Stimulated activated CD8-positive, alpha-beta memory T cell treated with anti-CD3 and anti-CD28 coated beads, Interleukin-12 subunit alpha, Interleukin-12 subunit beta, amount 100 ng/mL, for 24 hours (primary cell): Measurements from ENCODE around the gene SIT1.

Experiments used
- DNase-seq: peaks from one replicate; pipeline ENCODE4 v3.0.0-alpha.2; 2020; ENCODE audit errors: extremely low read depth

Gene SIT1

GRCh38 chr9:35682520-35683315, 32.0 kb upstream of the SIT1 start:
- no peak for DNase-seq

DNA sequence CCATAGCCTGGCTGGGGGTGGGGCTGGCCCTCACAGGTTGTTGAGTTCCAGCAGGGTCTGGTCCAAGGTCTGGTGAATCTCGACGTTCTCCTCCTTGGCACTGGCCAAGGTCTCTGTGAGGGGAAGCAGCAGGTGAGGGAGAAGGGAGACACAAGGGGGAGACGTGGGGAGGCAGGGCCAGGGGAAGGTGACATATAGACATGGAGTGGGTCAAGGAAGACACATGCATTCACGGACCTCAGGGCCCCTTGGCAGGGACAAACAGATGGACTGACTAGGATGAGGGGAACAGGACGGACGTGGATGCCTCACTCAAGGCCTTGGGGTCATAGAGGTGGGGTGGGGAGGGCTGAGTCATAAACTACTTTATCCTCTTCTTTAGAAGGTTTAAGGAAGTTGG, 31.3 kb upstream of the SIT1 start:
- no peak for DNase-seq

- DNase-seq, result no peak
Observed at GRCh38 chr9:35681341-35682002, 30.7 kb upstream of the SIT1 start.

DNA sequence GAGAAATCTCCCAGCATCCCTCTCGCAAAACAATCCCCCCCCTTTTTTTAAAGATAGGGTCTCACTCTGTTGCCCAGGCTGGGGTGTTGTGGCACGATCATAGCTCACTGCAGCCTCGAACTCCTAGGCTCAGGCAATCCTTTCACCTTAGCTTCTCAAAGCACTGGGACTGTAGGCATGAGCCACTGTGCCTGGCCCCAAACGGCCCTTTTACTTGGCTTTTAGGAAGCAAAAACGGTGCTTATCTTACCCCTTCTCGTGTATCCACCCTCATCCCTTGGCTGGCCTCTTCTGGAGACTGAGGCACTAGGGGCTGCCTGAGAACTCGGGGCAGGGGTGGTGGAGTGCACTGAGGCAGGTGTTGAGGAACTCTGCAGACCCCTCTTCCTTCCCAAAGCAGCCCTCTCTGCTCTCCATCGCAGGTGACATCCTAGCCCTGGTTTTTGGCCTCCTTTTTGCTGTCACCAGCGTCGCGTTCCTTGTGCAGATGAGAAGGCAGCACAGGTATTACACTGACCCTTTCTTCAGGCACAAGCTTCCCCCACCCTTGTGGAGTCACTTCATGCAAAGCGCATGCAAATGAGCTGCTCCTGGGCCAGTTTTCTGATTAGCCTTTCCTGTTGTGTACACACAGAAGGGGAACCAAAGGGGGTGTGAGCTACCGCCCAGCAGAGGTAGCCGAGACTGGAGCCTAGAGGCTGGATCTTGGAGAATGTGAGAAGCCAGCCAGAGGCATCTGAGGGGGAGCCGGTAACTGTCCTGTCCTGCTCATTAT, 29.8 kb upstream of the SIT1 start:
- no peak for DNase-seq

DNA sequence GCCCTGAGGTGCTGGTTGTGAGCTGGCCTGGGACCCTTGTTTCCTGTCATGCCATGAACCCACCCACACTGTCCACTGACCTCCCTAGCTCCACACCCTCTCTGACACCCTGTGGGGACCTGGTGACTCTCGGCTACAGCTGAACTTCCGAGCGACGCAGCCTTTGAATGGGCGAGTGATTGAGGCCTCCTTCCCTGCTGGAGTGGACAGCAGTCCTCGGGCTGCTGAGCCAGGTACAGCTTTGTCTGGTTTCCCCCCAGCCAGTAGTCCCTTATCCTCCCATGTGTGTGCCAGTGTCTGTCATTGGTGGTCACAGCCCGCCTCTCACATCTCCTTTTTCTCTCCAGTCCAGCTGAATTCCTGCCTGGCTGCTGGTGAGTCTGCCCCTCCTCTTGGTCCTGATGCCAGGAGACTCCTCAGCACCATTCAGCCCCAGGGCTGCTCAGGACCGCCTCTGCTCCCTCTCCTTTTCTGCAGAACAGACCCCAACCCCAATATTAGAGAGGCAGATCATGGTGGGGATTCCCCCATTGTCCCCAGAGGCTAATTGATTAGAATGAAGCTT, 29.1 kb upstream of the SIT1 start:
- DNase-seq, result no peak

GRCh38 chr9:35679091-35679490, 28.4 kb upstream of the SIT1 start:
- DNase-seq, result no peak

DNA sequence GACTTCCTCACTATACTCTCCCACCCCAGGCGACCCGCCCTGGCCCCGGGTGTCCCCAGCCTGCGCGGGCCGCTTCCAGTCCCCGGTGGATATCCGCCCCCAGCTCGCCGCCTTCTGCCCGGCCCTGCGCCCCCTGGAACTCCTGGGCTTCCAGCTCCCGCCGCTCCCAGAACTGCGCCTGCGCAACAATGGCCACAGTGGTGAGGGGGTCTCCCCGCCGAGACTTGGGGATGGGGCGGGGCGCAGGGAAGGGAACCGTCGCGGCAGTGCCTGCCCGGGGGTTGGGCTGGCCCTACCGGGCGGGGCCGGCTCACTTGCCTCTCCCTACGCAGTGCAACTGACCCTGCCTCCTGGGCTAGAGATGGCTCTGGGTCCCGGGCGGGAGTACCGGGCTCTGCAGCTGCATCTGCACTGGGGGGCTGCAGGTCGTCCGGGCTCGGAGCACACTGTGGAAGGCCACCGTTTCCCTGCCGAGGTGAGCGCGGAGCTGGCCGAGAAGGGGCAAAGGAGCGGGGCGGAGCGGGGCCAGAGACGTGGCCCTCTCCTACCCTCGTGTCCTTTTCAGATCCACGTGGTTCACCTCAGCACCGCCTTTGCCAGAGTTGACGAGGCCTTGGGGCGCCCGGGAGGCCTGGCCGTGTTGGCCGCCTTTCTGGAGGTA, 25.1 kb upstream of the SIT1 start:
- no peak for DNase-seq

DNA sequence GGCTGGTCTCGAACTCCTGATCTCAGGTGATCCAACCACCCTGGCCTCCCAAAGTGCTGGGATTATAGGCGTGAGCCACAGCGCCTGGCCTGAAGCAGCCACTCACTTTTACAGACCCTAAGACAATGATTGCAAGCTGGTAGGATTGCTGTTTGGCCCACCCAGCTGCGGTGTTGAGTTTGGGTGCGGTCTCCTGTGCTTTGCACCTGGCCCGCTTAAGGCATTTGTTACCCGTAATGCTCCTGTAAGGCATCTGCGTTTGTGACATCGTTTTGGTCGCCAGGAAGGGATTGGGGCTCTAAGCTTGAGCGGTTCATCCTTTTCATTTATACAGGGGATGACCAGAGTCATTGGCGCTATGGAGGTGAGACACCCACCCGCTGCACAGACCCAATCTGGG, 24.5 kb upstream of the SIT1 start:
- no peak for DNase-seq

DNA sequence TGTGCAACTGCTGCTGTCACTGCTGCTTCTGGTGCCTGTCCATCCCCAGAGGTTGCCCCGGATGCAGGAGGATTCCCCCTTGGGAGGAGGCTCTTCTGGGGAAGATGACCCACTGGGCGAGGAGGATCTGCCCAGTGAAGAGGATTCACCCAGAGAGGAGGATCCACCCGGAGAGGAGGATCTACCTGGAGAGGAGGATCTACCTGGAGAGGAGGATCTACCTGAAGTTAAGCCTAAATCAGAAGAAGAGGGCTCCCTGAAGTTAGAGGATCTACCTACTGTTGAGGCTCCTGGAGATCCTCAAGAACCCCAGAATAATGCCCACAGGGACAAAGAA, 23.3 kb upstream of the SIT1 start:
- DNase-seq, result no peak

DNA sequence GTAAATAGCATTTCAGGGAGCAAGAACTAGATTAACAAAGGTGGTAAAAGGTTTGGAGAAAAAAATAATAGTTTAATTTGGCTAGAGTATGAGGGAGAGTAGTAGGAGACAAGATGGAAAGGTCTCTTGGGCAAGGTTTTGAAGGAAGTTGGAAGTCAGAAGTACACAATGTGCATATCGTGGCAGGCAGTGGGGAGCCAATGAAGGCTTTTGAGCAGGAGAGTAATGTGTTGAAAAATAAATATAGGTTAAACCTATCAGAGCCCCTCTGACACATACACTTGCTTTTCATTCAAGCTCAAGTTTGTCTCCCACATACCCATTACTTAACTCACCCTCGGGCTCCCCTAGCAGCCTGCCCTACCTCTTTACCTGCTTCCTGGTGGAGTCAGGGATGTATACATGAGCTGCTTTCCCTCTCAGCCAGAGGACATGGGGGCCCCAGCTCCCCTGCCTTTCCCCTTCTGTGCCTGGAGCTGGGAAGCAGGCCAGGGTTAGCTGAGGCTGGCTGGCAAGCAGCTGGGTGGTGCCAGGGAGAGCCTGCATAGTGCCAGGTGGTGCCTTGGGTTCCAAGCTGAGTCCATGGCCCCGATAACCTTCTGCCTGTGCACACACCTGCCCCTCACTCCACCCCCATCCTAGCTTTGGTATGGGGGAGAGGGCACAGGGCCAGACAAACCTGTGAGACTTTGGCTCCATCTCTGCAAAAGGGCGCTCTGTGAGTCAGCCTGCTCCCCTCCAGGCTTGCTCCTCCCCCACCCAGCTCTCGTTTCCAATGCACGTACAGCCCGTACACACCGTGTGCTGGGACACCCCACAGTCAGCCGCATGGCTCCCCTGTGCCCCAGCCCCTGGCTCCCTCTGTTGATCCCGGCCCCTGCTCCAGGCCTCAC, 22.6 kb upstream of the SIT1 start, which contains the start of gene CA9:
TSS of gene CA9 (plus strand) at position 797 of the 893 bp plus-strand sequence. CDS start at position 829, 32 bp downstream.
- no peak for DNase-seq

GRCh38 chr9:35669331-35670145, 18.8 kb upstream of the SIT1 start:
- DNase-seq, result no peak

DNA sequence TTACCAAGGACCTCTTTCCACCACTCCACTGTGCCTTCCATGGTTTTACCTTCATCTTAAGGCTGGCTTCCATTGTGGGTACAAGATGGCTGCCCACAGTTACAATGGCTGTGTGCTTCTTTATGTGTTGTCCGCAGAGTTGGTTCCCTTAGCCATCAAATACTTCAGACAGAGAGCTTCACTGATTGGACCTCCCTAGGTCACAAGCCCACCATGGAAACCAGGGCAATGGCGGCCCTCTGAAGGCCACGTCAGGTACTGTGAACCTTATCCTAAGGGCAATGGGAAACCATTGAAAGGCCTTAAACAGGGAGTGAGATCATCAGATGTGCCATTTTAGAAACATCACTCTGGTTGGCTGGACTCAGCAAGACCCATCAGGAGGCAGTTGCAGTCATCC, 17.2 kb upstream of the SIT1 start:
- no peak for DNase-seq

DNA sequence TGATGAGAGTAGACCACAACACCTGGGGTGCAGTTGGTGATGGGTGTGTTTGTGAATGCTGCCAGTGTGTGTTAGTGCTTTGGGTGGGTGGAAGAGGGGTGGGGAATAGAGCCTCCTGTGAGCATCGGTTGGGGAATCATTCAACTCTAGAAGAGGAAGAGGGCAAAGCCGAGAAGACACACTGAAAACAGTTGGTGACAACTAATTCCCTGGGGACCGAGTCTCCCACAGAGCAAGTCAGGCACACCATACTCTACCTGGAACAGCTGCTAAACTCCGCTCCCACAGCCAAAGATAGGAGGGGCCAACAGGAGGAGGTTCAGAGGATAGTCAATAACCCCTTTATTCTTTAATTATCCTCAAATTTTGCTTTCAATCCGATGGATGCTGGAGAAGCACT, 15.8 kb upstream of the SIT1 start:
- DNase-seq, result no peak

GRCh38 chr9:35666045-35666444, 15.3 kb upstream of the SIT1 start:
- DNase-seq, result no peak

- no peak for DNase-seq
Observed at GRCh38 chr9:35665471-35665818, 14.7 kb upstream of the SIT1 start.

GRCh38 chr9:35664531-35665470, 14.1 kb upstream of the SIT1 start, which contains the start of gene ARHGEF39:
TSS of gene ARHGEF39 (minus strand) at chr9:35665195. CDS start at chr9:35665169, 26 bp downstream.
- DNase-seq, result no peak

DNA sequence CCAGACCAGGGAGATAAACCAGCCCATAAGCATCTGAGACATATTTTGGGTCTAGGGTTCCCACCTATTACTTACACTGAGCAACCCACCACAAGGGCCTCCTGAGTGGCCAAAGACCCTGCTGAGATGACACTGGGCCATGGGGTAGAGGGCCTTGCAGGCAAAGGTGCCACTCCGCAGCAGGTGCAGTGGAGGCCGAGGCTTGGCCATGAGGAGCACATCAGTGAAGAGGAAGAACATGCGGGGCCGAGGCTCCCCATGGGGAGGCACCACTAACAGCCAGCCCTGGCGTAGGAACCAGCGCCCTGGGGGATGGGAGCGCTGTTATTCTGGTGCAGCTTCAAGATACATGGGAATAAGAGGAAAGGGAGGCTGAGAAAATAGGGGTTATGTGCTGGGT, 11.7 kb upstream of the SIT1 start:
- no peak for DNase-seq

DNA sequence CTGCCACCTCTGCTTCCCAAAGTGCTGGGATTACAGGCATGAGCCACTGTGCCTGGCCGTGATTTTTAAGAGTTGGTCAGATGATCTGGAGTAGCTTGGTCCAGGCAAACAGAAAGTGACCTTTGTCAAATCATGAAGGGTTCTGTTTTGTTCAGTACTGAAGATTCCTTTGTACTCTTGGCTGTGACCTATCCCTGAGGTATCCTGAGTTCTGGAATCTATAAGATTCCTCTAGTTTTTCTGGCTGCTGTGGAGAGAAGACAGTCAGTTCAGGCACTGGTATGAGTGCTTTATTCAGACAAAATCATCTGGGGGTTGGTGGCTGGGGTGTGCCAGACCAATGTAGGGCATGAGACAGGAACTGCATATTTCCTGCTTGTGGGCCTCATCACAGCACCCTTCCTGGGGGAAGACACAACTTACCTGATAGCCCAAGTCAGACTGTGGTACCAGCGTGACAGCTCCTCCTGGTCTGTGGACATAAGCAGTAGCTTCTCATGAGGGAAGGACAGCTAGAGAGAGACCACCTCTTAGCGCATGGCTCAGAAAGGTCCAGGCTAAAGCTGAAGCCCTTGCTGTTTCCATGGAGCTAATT, 11.1 kb upstream of the SIT1 start:
- DNase-seq, result no peak
